NK-92 (cell line): Measurements from ENCODE around the gene DNAJB9.
"Not testable (repeated sequence)": the region's sequence is repeated elsewhere in the genome, so short reads cannot be mapped to it uniquely, and the experiment has no call there.

Experiments
- DNase-seq: peaks from one replicate; lab custom pipeline; 2025; ENCODE audit not compliant: unreplicated experiment; lab: John Stamatoyannopoulos, UW

The DNAJB9 gene

GRCh38 chr7:108569381-108570145, at the start of gene DNAJB9, which contains the start of gene THAP5:
Gene DNAJB9, plus strand, starts transcription at chr7:108569874. Its CDS starts 1,853 bp downstream, at chr7:108571727.
Gene THAP5, minus strand, starts transcription at chr7:108569706. Its CDS starts 137 bp downstream, at chr7:108569569.
- DNase-seq, result peak; percentile 99

DNA sequence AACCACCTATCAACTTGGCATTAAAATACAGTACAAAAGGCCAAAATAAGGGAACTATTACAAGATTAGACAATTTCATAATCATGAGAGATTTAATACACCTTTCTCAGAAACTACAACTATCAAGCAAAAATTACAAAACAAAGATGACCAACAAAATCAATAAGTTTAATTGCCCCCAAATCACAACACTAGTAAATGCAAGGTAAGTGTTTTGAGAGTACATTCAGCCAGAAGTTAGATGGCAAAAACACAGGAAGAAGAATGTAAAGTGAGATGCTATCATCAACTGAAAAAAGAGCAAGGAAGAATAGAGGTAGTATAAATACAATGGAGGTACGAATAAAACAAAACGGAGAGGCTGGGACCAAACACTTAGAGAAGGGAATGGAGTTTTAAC, 46.9 kb upstream of the DNAJB9 start:
- no peak for DNase-seq

DNA sequence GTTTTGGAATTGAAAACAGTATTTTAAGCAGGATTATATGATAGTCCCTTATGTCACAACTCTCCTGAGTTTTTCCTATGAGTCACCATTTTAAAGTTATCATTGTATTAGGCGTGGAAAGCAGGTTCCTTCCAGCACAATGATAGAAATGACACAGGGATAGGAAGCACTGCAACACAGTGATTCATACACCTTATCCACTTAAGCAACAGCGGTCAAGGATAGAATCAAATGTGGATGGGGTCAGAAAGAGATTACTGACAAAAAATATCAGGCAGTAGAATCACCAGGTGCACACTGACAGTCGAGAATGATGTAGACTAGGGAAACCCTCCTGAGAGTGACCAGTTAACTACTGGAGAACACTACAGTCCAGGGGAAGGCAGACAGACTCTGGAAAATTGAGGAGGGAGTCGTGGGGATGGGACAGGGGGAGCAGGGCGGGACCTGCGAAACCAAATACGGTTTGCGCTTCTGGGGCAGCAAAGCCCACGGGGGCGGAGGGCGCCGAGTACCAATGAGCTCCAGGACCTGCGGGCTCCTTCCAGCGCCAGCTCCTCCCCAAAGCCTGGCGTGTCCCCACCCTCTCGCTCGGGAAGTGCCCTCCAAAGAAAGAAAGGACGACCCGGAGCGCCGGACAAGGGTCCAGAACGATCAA, 44.2 kb upstream of the DNAJB9 start:
- DNase-seq, result no peak

DNA sequence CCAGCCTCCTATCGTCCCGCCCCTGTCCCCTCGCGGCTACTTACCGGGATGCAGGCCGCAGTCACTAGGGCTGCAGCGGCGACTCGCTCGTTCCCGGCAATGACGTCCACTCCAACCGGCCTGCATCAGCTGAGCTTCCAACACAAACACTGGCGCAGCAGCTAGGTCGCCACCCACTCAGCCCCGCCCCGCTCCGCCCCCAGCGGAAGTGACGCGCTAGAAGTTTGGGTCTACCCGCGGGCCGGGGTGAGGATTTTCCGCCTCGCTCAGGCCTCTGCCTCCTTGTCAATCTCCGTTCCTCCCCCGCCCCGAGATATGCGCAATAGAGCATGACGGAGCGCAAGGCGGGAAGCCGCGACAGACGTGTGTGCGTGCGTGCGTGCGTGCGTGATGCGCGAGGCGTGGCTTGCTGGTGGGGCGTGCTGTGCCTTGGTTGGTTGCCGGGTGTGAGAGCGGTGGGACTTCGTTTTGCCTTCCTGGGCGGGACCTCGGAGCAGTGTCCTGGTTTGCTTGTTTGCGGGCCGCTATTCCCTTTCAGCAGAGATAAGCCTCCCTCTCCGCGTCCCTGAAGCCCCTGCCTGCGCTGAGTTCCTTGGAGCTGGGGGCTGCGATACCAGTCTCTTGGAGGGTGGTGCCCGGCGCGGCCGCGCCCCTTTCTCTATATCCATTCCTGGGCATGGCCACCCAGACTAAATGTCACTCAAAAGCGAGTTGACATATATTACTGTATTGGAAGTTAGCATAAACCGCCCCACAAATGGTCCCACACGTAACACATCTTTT, 43.5 kb upstream of the DNAJB9 start, which contains the start of gene PNPLA8:
Gene PNPLA8 (minus strand): TSS at position 151 of the 783 bp plus-strand sequence. CDS start 10,644 bp downstream, outside the sequence.
- peak; percentile 98 for DNase-seq

- DNase-seq, result no peak
Measured at GRCh38 chr7:108526768-108527017, 43.0 kb upstream of the DNAJB9 start.

DNA sequence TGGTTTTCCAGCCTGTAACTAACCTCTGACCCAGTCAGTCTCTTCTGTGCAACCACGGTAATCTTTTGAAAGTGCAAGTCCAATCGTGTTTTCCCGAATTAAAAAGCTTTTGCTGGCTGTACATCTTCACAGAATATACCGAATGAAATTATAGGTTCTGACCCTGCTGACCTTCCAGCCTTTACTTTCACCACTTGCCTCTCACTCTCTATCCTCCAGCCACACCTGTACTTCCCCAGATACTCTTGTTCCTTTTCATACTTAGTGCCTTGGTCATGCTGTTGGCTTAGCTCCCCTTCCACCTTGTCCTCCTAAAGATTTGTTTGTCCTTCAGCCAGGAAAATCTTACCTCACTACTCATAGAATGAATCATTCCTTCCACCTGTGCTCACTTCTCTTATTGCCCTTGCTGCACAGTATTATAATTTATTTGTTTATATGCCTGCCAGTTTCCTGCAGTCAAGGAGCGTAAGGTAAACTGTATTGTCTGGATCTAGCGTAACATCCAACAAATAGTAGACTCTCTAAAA, 41.4 kb upstream of the DNAJB9 start:
- no peak for DNase-seq

GRCh38 chr7:108529341-108529740, 40.3 kb upstream of the DNAJB9 start:
- no peak for DNase-seq

DNA sequence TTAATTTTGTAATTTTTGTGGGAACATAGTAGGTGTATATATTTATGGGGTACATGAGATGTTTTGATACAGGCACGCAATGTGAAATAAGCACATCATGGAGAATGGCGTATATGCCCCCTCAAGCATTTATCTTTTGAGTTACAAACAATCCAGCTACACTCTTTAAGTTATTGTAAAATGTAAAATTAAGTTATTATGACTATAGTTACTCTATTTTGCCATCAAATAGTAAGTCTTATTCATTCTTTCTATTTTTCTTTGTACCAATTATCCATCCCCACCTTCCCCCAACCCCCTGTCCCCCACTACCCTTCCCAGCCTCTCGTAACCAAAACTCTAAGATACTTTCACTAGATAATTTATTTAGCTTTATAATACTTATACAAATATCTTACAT, 36.0 kb upstream of the DNAJB9 start:
- no peak for DNase-seq

GRCh38 chr7:108535257-108535656, 34.4 kb upstream of the DNAJB9 start:
- no peak for DNase-seq

DNA sequence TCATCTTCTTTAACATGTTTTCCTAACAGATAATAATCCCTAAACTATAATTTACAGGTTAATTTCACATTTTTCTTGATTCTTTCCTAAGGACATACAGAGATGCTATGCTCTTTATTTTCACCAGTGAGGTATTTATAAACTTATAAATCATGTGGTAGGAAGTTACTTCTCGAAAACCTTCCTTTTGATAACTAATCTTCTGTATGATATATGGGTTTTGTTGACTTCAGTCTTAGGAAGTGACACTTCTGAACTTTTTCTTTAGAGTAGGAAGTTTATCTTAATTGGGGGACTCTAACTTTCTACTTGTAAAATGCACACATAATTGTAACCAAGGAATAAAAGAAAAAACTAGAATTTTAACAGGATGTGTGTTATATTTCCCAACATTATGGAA, 33.9 kb upstream of the DNAJB9 start:
- no peak for DNase-seq

DNA sequence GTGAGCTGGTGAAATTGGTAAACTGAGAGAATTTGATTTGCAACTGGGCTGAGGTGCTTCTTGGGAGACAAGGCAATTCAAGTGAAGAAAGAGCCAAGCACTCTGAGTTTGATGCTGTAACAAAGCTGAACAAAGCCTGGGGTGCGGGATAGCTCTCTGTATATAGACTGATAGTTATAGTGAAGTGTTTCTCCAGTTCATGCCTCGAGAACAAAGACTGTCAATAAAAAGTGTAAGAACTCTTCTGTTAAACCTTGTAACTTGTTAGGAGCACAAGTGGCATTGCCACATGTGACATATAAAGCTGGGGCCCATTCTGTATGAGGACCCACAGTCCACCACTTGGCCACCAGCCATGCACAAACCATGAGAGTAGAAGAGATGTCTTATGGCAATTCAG, 32.4 kb upstream of the DNAJB9 start:
- DNase-seq, result no peak

GRCh38 chr7:108538236-108538635, 31.4 kb upstream of the DNAJB9 start:
- DNase-seq, result not testable (repeated sequence)

GRCh38 chr7:108538685-108539084, 31.0 kb upstream of the DNAJB9 start:
- DNase-seq, result not testable (repeated sequence)

DNA sequence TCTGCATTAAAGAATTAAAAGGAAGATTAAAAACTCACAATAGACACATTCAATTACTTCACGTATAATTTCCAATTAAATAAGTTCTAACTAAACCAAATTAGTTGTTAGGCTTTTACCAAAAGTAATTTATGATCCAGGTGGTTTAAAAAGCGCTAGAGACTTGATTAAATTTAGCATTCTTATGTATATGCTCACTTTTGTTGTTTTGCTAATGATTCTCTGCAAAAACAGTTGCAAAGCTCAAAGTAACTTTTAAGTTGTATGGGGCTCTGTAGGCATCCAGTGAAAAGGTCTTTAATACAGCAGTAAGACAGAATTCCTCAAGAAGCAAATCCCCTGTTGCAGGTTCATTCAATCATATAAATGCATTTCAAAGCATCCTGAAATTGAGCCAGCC, 28.2 kb upstream of the DNAJB9 start:
- no peak for DNase-seq

DNA sequence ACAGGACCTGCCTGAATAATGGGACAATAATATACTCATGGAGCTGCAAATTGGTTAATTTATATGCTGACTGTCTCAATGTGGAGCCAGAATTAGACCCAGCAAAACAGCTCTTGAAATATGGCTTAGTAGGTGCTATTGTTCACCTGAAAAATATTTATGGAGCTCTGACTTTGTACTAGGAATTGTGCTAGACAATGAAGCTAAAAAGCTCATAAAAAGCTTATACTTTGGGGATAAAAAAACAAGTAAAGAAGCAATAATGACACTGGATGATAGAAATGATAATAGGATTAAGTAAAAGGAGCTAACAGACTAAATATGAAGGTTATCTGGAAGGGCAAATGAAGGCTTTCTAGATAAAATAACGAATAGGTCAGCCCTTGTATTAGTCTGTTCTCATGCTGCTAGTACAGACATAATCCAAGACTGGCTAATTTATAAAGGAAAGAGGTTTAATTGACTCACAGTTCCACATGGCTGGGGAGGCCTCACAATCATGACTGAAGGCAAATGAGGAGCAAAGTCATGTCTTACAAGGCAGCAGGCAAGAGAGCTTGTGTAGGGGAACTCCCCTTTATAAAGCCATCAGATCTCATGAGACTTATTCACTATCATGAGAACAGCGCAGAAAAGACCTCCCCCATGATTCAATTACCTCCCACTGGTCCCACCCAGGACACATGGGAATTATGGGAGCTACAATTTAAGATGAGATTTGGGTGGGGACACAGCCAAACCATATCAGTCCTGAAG, 21.4 kb upstream of the DNAJB9 start:
- DNase-seq, result not testable (repeated sequence)

- not testable (repeated sequence) for DNase-seq
Measured at GRCh38 chr7:108556665-108557064, 13.0 kb upstream of the DNAJB9 start.

DNA sequence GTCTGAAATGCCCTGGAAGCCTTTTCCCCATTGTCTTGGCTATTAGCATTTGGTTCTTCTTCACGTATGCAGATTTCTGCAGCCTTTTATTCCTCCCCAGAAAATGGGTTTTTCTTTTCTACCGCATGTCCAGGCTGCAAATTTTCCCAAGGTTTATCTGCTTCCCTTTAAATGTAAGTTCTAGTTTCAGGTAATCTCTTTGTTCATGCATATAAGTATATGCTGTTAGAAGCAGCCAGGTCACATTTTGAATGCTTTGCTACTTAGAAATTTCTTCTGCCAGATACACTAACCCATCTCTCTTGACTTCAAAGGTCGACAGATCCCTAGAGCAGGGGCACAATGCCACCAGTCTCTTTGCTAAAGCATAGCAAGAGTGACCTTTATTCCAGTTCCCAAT, 12.5 kb upstream of the DNAJB9 start:
- no peak for DNase-seq

DNA sequence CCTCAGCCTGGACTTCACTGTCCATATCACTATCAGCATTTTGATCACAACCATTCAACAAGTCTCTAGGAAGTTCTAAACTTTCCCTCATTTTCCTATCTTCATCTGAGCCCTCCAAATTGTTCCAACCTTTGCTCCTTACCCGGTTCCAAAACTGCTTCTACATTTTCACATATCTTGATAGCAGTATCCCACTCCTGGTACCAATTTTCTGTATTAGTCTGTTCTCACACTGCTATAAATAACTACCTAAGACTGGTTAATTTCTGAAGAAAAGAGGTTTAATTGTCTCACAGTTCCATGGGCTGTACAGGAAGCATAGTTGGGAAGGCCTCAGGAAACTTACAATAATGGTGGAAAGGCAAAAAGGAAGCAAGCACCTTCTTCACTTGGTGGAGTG, 12.1 kb upstream of the DNAJB9 start:
- no peak for DNase-seq

GRCh38 chr7:108559253-108559652, 10.4 kb upstream of the DNAJB9 start:
- no peak for DNase-seq

GRCh38 chr7:108561047-108561619, 8.5 kb upstream of the DNAJB9 start:
- DNase-seq, result no peak
